ENCODE measurements around the gene LRRC75A.
A peak's percentile ranks its signal among the peaks of the same experiment; 100 is the strongest.
"Not testable (repeated sequence)": the region's sequence is repeated elsewhere in the genome, so short reads cannot be mapped to it uniquely, and the experiment has no call there.

The LRRC75A gene, protein sequence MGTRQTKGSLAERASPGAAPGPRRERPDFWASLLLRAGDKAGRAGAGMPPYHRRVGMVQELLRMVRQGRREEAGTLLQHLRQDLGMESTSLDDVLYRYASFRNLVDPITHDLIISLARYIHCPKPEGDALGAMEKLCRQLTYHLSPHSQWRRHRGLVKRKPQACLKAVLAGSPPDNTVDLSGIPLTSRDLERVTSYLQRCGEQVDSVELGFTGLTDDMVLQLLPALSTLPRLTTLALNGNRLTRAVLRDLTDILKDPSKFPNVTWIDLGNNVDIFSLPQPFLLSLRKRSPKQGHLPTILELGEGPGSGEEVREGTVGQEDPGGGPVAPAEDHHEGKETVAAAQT

DNA sequence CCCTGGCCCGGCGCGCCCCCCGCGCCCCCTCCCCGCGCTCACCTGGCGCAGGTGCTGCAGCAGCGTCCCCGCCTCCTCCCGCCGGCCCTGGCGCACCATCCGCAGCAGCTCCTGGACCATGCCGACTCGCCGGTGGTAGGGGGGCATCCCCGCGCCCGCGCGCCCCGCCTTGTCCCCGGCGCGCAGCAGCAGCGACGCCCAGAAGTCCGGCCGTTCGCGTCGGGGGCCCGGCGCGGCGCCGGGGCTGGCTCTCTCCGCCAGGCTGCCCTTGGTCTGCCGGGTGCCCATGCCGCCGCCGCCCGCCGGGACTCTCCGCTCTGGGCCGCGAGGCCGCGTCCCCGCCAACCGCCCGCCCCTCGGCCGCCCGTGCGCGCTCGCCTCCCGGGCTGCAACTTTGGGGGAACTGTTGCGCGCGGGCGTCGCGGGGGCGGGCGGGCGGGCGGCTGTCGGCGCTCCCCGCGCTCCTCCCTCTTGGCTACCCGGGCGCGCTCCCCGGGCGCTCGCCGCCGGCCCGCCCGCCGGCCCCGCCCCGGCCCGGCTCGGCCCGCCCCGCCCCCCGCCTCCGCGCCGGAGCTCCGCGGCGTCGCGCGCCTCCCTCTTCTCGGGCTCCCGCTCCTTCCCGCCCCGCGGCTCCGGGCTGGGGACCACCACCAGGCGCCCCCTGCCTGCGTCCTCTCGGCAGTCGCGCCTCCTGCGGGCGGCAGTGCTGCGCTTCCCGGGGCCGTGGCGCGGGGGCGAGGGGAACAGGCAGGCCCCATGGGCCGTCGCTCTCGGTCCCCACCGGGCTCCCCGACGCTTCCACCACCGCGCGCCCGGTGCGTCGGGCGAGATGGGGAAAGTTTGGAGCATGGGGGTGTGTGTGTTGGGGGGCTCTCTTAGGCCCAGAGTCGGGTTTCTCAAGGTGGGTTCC is at the start of gene LRRC75A:
Gene LRRC75A, minus strand, starts transcription at position 491 of the 910 bp plus-strand sequence. Its CDS starts 203 bp downstream, at position 288.
- DNase-seq (ENCODE audit: low read depth), result no peak

- no peak for DNase-seq (ENCODE audit: low read depth)
These were observed 45.1 kb upstream of the LRRC75A start for GRCh38 chr17:16537130-16537458.

DNA sequence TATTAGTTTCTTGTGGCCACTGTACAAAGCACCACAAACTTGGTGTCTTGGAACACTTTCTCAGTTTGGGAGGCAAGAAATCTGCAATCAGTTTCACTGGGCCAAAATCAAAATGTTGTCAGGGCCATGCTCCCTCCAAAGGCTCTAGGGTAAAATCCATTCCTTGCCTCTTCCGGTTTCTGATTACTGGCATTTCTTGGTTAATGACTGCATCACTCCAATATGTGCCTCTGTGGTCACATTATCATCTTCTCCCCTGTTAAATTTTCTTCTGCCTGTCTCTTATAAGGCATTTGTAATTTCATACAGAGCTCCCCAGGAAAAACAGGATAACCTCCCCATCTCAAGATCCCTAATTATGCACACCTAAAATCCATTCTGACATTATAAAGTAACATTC is 42.2 kb upstream of the LRRC75A start:
- no peak for DNase-seq (ENCODE audit: low read depth)

DNA sequence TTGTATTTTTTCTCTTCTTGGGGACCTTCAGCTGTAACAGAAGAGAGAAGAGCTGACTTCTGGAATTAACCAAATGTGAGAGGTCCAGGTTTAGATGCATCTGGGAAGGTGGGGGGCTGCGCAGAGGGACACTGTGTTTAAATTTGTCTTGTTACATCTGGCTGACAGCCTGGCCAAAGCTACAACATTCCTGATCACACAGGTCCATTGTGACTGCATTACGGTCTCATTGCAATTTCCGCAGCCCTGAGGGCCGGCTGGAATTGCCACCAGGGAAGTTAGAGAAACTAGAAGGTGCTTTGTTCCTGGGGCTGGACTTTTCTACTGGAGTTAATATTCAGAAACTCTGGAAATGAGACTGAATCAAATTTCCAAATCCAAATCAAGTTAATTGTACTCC is 37.9 kb upstream of the LRRC75A start:
- no peak for DNase-seq (ENCODE audit: low read depth)

DNA sequence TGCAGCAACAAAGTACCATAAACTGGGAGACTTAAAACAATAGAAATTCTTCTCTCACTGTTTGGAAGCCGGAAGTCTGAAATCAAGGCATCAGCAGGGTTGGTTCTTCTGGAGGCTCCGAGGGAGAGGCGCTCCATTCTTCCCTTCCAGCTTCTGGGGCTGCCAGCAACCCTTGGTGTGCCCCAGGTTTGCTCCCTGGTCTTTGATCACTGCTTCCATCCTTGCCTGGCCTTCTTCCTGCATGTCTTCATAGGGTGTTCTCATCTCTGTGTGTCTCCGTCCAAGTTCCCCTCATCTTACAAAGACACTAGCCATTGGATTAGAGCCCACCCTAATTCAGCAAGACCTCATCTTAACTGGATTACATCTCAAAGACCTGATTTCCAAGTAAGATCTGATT is 35.3 kb upstream of the LRRC75A start:
- DNase-seq (ENCODE audit: low read depth), result no peak

- not testable (repeated sequence) for DNase-seq (ENCODE audit: low read depth)
These were observed 33.6 kb upstream of the LRRC75A start for GRCh38 chr17:16525556-16525955.

- peak; percentile 23 for DNase-seq (ENCODE audit: low read depth)
These were observed 29.2 kb upstream of the LRRC75A start for GRCh38 chr17:16521070-16521727.

DNA sequence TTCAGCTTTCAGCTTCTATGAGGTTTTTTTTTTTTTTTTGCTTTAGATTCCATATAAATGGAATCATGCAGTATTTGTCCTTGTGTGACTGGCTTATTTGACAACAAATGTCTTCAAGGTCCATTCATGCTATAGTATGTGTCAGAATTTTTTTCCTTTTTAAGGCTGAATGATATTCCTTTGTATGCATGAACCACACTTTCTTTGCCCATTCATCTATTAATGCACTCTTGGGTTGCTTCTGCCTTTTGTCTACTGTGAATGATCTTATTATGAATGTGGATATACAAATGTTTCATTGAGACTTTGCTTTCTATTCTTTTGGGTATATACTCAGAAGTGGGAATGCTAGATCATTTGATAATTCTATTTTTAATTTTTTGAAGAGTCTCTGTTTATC is 27.0 kb upstream of the LRRC75A start:
- DNase-seq (ENCODE audit: low read depth), result no peak

GRCh38 chr17:16517477-16517876 is 25.5 kb upstream of the LRRC75A start:
- no peak for DNase-seq (ENCODE audit: low read depth)

DNA sequence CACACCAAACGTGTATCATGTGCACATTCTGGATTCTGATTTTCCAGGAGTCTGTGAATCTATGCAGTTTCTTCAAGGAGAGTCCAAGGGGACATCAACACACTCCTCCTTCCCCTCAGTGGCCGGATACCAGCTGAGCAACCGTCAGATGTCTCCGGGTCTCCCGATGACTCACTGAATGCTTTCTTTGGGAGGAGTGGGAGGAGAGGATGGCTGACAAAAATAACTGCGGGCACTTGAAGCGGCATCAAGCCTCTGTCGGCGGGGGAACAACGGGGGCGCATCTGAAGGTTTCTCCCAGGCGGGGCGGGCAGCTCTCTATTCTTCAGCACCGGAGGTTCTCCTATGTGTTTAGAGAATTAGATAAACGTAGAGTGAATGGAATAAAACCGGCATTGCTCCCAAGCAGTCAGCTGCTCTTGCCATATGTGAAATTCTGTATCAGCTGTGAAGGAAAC is 24.6 kb upstream of the LRRC75A start:
- DNase-seq (ENCODE audit: low read depth), result no peak

- no peak for DNase-seq (ENCODE audit: low read depth)
These were observed 23.9 kb upstream of the LRRC75A start for GRCh38 chr17:16515933-16516332.

GRCh38 chr17:16513873-16514272 is 21.9 kb upstream of the LRRC75A start:
- no peak for DNase-seq (ENCODE audit: low read depth)

DNA sequence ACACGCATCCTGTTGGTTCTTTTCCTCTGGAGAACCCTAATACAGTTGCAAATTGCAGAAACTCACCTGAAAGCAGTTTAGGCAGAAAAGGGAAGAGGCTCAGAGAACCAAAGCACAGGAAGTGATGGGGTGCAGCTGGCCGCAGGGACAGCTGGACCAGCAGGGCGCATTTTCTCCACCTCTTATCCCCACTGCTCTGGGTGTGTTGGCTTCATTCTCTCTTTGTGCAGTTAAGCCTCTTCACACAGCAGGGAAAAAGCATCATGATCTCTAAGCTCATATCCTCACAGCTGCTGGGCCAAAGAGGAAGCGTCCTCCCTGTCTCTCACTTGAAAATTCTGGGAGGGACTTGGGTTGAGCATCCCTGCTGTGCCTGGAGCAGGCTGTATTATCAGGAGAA is 20.0 kb upstream of the LRRC75A start:
- DNase-seq (ENCODE audit: low read depth), result no peak

DNA sequence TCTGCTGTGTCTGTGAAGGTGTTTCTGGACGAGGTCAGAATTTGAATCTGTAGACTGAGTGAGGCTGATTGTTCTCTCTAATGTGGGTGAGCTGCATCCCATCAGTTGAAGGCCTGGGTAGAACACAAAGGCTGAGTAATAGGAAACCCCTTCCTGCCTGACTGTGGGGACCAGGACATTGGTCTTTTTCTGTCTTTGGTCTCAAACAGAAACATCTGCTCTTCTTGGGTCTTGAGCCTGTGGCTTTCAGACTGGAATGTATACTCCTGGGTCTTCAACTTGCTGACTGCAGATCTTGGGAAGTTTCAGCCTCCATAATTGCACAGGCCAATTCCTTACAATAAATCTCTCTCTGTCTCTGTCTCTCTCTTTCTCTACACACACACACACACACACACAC is 19.6 kb upstream of the LRRC75A start:
- no peak for DNase-seq (ENCODE audit: low read depth)

- DNase-seq (ENCODE audit: low read depth), result no peak
These were observed 16.0 kb upstream of the LRRC75A start for GRCh38 chr17:16507918-16508533.

DNA sequence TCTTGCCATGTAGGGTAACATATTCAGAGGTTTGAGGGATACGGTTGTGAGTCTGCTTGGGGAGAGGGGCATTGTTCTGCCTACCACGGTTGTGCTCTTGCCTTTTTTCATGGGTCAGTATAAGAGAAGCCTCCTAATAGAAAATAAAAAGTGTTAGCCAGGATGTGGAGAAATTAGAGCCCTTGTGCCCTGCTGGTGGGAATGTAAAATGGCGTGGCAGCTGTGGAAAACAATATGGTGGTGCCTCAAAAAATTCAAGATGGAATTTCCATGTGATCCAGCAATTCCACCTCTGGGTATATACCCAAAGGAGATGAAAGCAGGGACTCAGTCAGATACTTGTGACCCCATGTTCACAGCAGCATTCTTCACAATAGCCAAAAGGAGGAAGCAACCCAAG is 14.2 kb upstream of the LRRC75A start:
- DNase-seq (ENCODE audit: low read depth), result no peak

- no peak for DNase-seq (ENCODE audit: low read depth)
These were observed 13.0 kb upstream of the LRRC75A start for GRCh38 chr17:16504984-16505383.

- DNase-seq (ENCODE audit: low read depth), result no peak
These were observed 5.0 kb upstream of the LRRC75A start for GRCh38 chr17:16496820-16497489.

GRCh38 chr17:16495980-16496819 is 4.2 kb upstream of the LRRC75A start:
- DNase-seq (ENCODE audit: low read depth), result no peak

DNA sequence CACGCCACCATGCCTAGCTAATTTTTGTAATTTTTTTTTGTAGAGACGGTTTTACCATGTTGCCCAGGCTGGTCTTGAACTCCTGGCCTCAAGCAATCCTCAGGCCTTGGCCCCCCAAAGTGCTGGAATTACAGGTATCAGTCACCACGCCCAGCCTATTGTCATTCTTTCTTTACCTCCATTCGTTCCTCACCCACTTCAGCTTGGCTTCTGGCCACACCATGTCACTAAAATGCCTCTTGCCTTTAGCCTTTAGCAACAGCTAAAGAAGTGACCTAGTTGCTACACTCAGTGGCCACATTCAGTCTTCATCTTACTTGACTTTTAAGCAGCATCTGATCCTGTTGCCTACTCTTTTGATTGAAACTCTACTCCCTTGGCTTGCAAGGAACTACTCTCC is 3.6 kb upstream of the LRRC75A start:
- no peak for DNase-seq (ENCODE audit: low read depth)

DNA sequence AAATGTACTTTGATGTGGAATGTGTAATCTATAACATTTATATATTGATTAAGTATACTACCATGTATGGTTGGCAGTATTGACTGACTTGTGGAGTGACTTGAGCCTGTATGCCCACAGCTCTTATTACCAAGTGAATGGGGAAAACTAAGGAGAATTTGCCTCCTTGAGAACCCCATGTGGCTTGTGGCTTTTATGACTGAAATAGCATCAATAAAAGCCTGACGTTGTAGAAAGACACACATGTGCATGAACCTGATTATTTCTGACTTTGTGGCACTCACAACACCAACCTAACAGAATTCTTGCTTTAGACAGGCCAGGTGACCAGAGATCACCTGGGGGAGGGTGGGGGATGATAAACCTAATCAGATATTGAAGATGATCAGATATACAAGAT is 2.1 kb upstream of the LRRC75A start:
- no peak for DNase-seq (ENCODE audit: low read depth)
